CD4-positive, alpha-beta T cell treated with Interleukin-6 for 4 hours (primary cell): ENCODE data around the gene EIF3D.

Source experiments
- DNase-seq: peaks from one replicate; pipeline ENCODE4 v3.0.0-alpha.2; 2020; ENCODE audit warnings: mixed read lengths

EIF3D gene, protein sequence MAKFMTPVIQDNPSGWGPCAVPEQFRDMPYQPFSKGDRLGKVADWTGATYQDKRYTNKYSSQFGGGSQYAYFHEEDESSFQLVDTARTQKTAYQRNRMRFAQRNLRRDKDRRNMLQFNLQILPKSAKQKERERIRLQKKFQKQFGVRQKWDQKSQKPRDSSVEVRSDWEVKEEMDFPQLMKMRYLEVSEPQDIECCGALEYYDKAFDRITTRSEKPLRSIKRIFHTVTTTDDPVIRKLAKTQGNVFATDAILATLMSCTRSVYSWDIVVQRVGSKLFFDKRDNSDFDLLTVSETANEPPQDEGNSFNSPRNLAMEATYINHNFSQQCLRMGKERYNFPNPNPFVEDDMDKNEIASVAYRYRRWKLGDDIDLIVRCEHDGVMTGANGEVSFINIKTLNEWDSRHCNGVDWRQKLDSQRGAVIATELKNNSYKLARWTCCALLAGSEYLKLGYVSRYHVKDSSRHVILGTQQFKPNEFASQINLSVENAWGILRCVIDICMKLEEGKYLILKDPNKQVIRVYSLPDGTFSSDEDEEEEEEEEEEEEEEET

GRCh38 chr22:36528795-36529751 is at the start of gene EIF3D:
Gene EIF3D, minus strand, starts transcription at chr22:36529166. Its CDS starts 3,045 bp downstream, at chr22:36526121.
- peak; percentile 97 for DNase-seq

DNA sequence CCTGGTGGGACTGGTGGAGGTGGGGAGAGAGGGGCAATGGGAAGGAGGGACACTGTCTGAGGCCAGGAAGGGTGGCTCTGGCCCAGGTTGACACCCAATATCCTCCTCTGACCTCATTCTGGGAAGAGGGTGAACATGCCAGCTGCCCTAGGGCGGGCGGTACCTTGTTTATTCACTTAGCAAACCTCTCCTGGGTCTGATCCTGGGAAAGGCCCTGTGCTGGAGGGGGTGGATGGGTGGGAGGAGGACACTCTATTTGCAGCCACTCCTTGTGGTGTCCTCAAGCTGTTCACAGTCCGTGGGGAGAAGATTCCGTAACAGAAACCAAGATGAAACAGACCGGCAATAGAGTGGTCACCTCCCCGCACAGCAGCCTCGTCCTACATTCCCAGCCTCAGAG is 49.7 kb upstream of the EIF3D start:
- DNase-seq, result no peak

DNA sequence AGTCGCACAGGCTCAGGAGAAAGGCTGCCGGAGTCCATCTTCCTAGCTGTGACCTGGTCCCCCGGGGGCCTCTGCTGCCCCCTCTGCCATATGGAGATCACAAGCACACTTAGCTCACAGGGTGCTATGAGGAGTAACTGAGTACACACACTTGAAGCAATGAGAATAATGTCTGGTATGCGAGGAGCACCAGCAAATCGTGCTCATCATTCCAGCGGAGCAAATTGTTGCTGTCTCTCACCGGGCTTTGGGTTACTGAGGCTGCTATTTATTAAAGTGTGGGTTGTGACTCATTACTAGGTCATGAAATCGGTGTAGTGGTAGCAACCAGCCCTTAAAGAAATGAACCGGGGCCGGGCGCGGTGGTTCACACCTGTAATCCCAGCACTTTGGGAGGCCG is 48.1 kb upstream of the EIF3D start:
- no peak for DNase-seq

- no peak for DNase-seq
Measured at GRCh38 chr22:36574728-36575127, 45.8 kb upstream of the EIF3D start.

DNA sequence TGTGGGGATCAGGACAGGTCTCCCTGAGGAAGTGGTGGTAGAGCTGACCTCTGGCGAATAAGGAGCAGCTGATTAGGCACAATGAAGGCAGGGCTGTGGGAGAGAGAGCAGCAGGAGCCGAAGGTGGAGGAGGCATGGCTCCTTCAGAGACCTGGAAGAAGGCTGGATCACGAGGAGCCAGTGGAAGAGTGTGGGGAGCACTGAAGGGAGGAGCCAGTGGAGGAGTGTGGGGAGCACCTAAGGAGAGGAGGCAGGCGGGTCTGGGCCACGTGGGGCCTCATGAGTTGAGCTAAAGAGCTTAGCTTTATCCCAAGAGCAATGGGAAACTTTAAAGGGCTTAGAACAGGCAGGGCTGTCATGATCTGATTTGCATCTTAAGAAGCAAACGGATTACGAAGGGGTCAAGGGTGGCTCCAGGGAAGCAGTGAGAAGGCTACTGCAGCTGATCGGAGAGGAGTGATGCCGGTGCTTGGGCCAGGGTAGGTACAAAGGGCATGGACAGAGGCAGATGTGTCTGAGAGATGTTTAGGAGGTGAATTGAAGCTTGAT is 44.9 kb upstream of the EIF3D start:
- no peak for DNase-seq

GRCh38 chr22:36571991-36572390 is 43.0 kb upstream of the EIF3D start:
- DNase-seq, result no peak

DNA sequence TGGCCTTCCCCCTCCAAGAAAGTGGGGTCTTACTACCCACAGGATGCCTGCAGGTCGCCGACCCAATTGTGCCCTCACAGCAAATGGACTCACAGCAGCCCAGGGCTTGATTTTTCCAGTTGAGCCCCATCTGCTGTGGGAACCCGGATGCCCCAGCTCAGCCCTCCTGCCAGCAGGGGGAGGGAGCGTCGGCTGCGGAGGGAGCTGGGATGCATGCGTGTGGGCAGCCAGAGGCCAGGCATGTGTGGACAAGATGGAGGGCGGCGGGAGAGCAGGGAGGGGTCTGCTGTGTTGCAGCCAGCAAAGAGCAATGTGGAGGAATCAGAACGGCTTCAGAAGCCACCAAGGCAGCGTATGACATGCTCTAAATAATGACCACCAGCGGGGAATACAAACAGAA is 41.0 kb upstream of the EIF3D start:
- no peak for DNase-seq

- DNase-seq, result no peak
Measured at GRCh38 chr22:36568846-36569245, 39.9 kb upstream of the EIF3D start.

DNA sequence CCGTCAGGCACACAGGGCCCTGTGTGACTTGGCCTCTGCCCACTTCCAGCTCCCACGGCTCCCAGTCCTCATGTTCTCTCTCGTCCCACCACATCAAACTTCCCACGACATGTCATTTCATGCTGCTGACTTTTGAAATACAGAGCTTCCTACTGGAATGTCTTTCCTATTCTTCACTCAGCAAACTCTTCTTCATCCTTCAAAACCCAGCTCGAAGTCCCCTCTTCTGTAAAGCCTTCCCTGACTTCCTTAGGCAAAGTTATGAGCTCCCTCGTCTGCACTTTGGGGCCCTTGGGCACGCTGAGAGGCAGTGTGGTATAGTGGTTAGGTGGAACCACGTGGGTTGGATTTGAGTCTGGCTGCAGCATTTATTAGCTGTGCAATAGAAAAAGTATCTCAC is 37.8 kb upstream of the EIF3D start:
- DNase-seq, result no peak

- DNase-seq, result no peak
Measured at GRCh38 chr22:36565686-36566085, 36.7 kb upstream of the EIF3D start.

- no peak for DNase-seq
Measured at GRCh38 chr22:36565159-36565507, 36.2 kb upstream of the EIF3D start.

GRCh38 chr22:36564422-36565158 is 35.6 kb upstream of the EIF3D start:
- no peak for DNase-seq

DNA sequence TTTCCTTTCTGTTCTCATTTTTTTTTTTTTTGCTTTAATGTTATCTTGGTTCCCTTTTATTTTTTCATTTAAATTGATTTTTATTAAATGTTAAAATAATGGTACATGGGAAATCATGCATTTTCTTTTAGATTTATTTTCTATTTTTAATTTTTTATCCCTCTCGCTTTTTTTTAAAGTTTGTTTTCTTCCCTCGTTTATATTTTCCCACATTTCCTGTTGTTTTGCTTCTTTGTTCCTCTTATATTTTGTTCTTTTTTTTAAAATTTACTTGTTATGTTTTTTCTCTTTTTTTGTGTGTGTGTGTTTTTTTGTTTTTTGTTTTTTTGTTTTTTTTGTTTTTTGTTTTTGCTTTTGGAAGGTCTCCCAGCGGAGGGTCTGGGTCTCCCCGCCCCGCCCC is 34.9 kb upstream of the EIF3D start:
- no peak for DNase-seq

DNA sequence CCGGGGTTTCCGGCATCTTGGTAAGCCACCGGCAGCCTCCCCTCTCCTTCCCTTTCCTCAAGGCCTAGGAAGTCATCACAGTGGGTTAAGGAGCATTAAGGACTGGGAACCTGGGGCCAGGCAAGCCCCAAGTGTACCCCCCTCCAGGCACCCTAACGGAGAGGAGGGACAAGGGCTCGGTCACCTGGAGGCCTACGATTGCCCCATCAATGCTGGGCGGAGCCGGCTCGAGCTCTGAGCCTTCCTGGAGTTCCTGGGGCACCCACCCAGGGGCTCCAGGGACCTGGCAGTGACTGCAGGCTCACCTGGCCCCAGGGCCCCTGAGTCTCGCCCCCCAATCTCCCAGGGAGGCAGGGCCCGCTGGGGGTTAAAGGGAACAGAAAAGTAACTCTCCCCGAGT is 34.5 kb upstream of the EIF3D start:
- DNase-seq, result no peak

GRCh38 chr22:36563001-36563400 is 34.0 kb upstream of the EIF3D start:
- DNase-seq, result no peak

DNA sequence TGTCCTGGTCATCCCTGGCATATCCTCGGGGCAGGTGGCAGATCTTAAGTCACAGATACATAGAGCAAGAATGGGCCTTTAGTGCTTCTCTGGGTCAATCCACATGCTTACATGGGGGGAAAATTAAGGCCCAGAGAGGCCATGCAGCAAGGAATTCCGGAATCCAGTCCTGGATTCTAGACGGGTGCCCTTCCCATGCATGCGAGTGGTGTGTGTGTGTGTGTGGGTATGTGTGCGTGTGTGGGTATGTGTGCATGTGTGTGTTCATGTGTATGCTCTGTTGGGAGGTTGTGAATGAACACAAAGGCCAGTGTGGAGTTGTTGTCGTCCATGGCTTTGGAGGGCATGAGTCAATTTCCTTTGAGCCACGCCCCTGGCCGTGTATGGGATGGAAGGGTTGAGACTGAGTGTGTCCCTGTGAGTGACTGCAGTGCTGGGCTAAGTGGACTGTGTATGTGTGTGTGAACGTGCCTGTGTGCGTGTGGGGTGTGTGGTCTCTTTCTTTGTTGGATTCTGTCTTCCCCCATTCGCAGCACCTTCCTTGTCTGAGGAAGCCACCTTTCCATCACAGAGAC is 33.4 kb upstream of the EIF3D start:
- no peak for DNase-seq

DNA sequence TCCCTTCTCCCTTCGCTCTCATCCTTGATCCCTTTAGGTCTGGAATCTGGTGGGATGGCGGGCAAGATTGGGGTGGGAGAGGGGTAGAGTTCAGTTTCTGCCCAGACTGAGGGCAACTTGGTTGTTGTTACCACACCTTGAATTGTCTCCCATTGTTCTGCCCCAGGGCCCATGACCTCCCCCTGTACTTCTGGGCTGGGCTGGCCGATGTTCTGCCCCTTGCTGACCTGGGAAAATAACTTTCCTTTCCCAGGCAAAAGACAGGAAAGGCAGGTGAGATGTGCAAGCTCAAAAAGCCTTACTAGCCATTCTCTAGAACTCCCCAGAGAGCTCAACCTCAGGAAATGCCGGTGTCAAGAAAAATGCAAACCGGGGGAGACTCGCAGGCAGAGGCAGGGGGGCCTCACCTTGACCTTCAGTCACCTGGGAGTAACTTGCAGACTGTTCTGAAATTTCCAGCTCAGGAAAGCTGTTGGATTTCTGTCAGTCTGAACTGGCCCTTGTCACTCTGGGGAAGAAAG is 32.4 kb upstream of the EIF3D start:
- DNase-seq, result no peak

DNA sequence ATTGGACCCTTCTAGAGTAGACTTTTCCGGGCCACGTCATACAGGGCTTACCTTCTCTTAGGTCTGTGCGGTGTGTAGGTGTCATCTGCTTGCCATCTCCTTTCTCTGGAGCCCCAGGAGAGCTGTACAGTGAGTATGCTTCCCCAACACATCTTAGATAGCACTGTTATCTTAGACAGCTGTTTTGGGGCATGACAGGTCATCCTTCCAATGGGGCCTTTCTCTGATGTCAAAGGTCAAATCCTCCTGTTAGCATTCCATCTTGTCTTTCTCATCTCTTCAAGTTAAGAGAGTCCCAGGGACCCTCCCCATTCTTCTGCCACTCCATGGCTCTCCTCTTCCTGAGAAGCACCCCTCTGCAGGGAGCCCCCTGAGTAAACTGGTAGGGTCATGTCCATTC is 31.0 kb upstream of the EIF3D start:
- no peak for DNase-seq

DNA sequence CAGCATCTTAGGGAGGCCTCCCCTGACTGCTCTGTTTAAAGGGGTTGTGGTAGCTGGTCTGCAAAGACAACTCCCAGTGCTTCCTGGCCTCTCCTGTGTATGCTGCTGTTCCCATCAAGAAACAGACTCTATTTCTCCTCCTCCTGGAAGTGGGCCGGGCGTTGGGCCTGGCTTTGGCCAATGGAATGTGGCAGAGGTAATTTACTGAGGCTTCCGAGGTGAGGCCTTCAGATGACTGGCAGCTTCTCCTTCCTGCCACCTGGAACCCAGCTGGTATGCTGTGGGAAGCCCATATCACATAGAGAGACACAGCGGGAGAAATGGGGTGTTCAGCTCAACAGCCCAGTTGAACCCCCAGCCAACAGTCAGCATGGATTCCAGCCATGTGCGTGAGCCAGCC is 25.1 kb upstream of the EIF3D start:
- no peak for DNase-seq

- no peak for DNase-seq
Measured at GRCh38 chr22:36552289-36552688, 23.3 kb upstream of the EIF3D start.

- DNase-seq, result no peak
Measured at GRCh38 chr22:36550701-36551495, 21.9 kb upstream of the EIF3D start.
